Neuronal stem cell (in vitro differentiated cells): ENCODE data around the gene LRP1B.

Experiments used
- DNase-seq: peaks from one replicate; pipeline ENCODE4 v3.0.0-alpha.2; 2013; ENCODE audit warnings: low spot score
- H2AFZ ChIP-seq: one replicate; pipeline ENCODE4 v1.6.1; 2013; ENCODE audit warnings: mild to moderate bottlenecking, low read length, inconsistent platforms
- H2AK5ac ChIP-seq: 2 replicates; pipeline ENCODE4 v1.6.1; 2013; ENCODE audit warnings: low read depth, mild to moderate bottlenecking, inconsistent platforms, low read length, moderate library complexity, mixed read lengths
- H2BK120ac ChIP-seq: 2 replicates; pipeline ENCODE4 v1.6.1; 2013; ENCODE audit warnings: low read depth, mild to moderate bottlenecking, inconsistent platforms, low read length, moderate library complexity, mixed read lengths
- H2BK12ac ChIP-seq: one replicate; pipeline ENCODE4 v1.6.1; 2013; ENCODE audit warnings: low read length, inconsistent platforms
- H2BK15ac ChIP-seq: 2 replicates; pipeline ENCODE4 v1.6.1; 2013; ENCODE audit warnings: mild to moderate bottlenecking, low read length, inconsistent platforms, mixed read lengths
- H2BK5ac ChIP-seq: one replicate; pipeline ENCODE4 v1.6.1; 2013; ENCODE audit warnings: inconsistent platforms, mild to moderate bottlenecking, low read length, moderate library complexity
- H3K14ac ChIP-seq: one replicate; pipeline ENCODE4 v1.6.1; 2013; ENCODE audit warnings: low read length, inconsistent platforms
- H3K18ac ChIP-seq: 2 replicates; pipeline ENCODE4 v1.6.1; 2013; ENCODE audit warnings: low read length, inconsistent platforms
- H3K23ac ChIP-seq: 2 replicates; pipeline ENCODE4 v1.6.1; 2013; ENCODE audit warnings: low read depth, mild to moderate bottlenecking, mixed read lengths, low read length, inconsistent platforms; ENCODE audit not compliant: poor library complexity
- H3K27ac ChIP-seq: replicated peaks from 3 replicates; pipeline ENCODE4 v1.5.1; 2013; ENCODE audit warnings: low read length, inconsistent platforms
- H3K27me3 ChIP-seq, 3 experiments: 2 replicates each; pipeline ENCODE4 v1.6.1; 2013; ENCODE audit warnings: low read length in 3 of 3, mild to moderate bottlenecking in 2 of 3, inconsistent platforms in 1 of 3, low read depth in 1 of 3, mixed read lengths in 1 of 3, moderate library complexity in 1 of 3; ENCODE audit not compliant: control insufficient read depth in 3 of 3, insufficient read depth in 3 of 3
- H3K36me3 ChIP-seq, 2 donors: replicated peaks in 1 of 2; 2 replicates each; pipeline ENCODE4 v1.6.1; 2013; ENCODE audit warnings: low read length in 2 of 2; ENCODE audit not compliant: control insufficient read depth in 2 of 2, insufficient read depth in 2 of 2
- H3K4ac ChIP-seq: 2 replicates; pipeline ENCODE4 v1.6.1; 2013; ENCODE audit warnings: inconsistent platforms, mild to moderate bottlenecking, low read length, moderate library complexity
- H3K4me1 ChIP-seq, 2 donors: 1 replicate in 1 of 2; 2 replicates in 1 of 2; pipeline ENCODE4 v1.6.1; 2013; ENCODE audit warnings: low read length in 2 of 2, low read depth in 1 of 2; ENCODE audit not compliant: control insufficient read depth in 2 of 2, insufficient read depth in 1 of 2
- H3K4me2 ChIP-seq: one replicate; pipeline ENCODE4 v1.6.1; 2013; ENCODE audit warnings: mild to moderate bottlenecking, low read length, inconsistent platforms; ENCODE audit not compliant: insufficient read depth, poor library complexity, severe bottlenecking
- H3K4me3 ChIP-seq, 2 donors: 2 replicates each; pipeline ENCODE4 v1.5.1; 2013; ENCODE audit warnings: low read length in 2 of 2, mild to moderate bottlenecking in 2 of 2, inconsistent platforms in 1 of 2, moderate library complexity in 1 of 2
- H3K79me1 ChIP-seq: one replicate; pipeline ENCODE4 v1.6.1; 2013; ENCODE audit warnings: low read depth, mild to moderate bottlenecking, inconsistent platforms, low read length, moderate library complexity
- H3K9ac ChIP-seq: one replicate; pipeline ENCODE4 v1.6.1; 2013; ENCODE audit warnings: mild to moderate bottlenecking, low read depth, low read length, inconsistent platforms; ENCODE audit not compliant: poor library complexity
- H3K9me3 ChIP-seq, 2 donors: replicated peaks in 1 of 2; 2 replicates each; pipeline versions ENCODE3 to v1.6.1; 2013; ENCODE audit warnings: low read length in 2 of 2, mild to moderate bottlenecking in 2 of 2, inconsistent platforms in 1 of 2, low read depth in 1 of 2, mixed read lengths in 1 of 2, moderate library complexity in 1 of 2; ENCODE audit not compliant: control insufficient read depth in 2 of 2, insufficient read depth in 1 of 2
- H4K8ac ChIP-seq: one replicate; pipeline ENCODE4 v1.6.1; 2013; ENCODE audit warnings: low read depth, mild to moderate bottlenecking, inconsistent platforms, low read length, moderate library complexity
- H4K91ac ChIP-seq: one replicate; pipeline ENCODE4 v1.6.1; 2013; ENCODE audit warnings: low read length, low read depth, mild to moderate bottlenecking, inconsistent platforms; ENCODE audit not compliant: poor library complexity
- WGBS, 2 donors: extraction: QIAGEN DNeasy Blood & Tissue Kit; methylation state at CpG; one replicate each; pipeline ENCODE4 v1.1.7; 2013; ENCODE audit warnings: missing lambda C conversion rate in 2 of 2, mixed read lengths in 1 of 2; ENCODE audit not compliant: insufficient read length in 2 of 2, insufficient replicate concordance in 1 of 2; ENCODE audit errors: extremely low coverage in 2 of 2; 5-methylcytosine and 5-hydroxymethylcytosine counted together

LRP1B gene

GRCh38 chr2:141791521-141791920 lies 339.3 kb downstream of the LRP1B start:
- H2BK5ac ChIP-seq: no peak overlapping the region
- no peak overlapping the region for H3K27ac ChIP-seq
- H3K23ac ChIP-seq: no peak overlapping the region
- H3K9me3 ChIP-seq: no peaks in the 10 kb centered on the region
- no peak overlapping the region for H3K4ac ChIP-seq
- no peak overlapping the region for H2BK15ac ChIP-seq
- no peak for DNase-seq
- no peak overlapping the region for H3K4me2 ChIP-seq
- H2BK120ac ChIP-seq: no peak overlapping the region
- no peaks in the 10 kb centered on the region for H3K27me3 ChIP-seq
- WGBS, 2 donors: no CpG with 5 or more reads among the region's 2 CpGs
- no peak overlapping the region for H3K4me3 ChIP-seq
- H3K79me1 ChIP-seq: no peaks in the 10 kb centered on the region
- no peak overlapping the region for H2AK5ac ChIP-seq
- no peak overlapping the region for H2AFZ ChIP-seq
- H3K4me1 ChIP-seq: no peaks in the 10 kb centered on the region
- no peak overlapping the region for H2BK12ac ChIP-seq
- H3K9ac ChIP-seq: no peak overlapping the region
- no peak overlapping the region for H4K91ac ChIP-seq
- no peak overlapping the region for H4K8ac ChIP-seq
- no peak overlapping the region for H3K18ac ChIP-seq
- H3K14ac ChIP-seq: no peak overlapping the region
- no peaks in the 10 kb centered on the region for H3K36me3 ChIP-seq

DNA sequence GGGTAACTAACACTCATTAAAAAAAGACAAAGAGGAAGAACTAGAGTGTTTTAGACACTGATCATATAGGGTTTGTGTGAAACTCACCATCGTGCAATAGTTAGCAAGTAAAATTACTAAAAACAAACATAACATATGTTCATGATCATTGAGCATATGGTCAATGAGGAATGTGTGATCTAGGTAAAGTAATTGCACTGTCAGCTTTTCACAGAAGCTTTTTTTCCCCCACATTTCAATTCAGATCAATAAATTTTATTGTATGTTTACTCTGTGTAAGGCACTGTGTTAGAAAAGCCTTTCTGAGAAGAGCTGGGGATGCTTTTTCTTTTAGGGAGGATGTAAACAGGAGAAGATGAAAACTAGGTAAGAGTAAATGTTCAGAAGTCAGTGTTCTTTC lies 348.2 kb downstream of the LRP1B start:
- no peaks in the 10 kb centered on the region for H3K27me3 ChIP-seq
- no peak overlapping the region for H3K18ac ChIP-seq
- no peaks in the 10 kb centered on the region for H3K36me3 ChIP-seq
- no peak overlapping the region for H2AFZ ChIP-seq
- H2BK15ac ChIP-seq: no peak overlapping the region
- H3K4me3 ChIP-seq: no peak overlapping the region
- no peaks in the 10 kb centered on the region for H3K4me1 ChIP-seq
- no peak overlapping the region for H3K27ac ChIP-seq
- H2AK5ac ChIP-seq: no peak overlapping the region
- H3K4ac ChIP-seq: no peak overlapping the region
- H3K4me2 ChIP-seq: no peak overlapping the region
- no peak overlapping the region for H4K91ac ChIP-seq
- no peak overlapping the region for H2BK120ac ChIP-seq
- H3K79me1 ChIP-seq: no peaks in the 10 kb centered on the region
- DNase-seq: no peak
- no peaks in the 10 kb centered on the region for H3K9me3 ChIP-seq
- H4K8ac ChIP-seq: no peak overlapping the region
- no peak overlapping the region for H3K14ac ChIP-seq
- WGBS, 2 donors: no CpG with 5 or more reads among the region's 1 CpG
- no peak overlapping the region for H2BK5ac ChIP-seq
- no peak overlapping the region for H3K9ac ChIP-seq
- no peak overlapping the region for H3K23ac ChIP-seq
- H2BK12ac ChIP-seq: no peak overlapping the region

- DNase-seq: no peak
- Histone ChIP-seq H3K9me3 (no peaks in the 10 kb centered on the region), H2BK120ac (no peak overlapping the region), H3K36me3 (no peaks in the 10 kb centered on the region), H3K4me3 (no peak overlapping the region), H3K23ac (no peak overlapping the region), H2BK15ac (no peak overlapping the region), H3K4me1 (no peaks in the 10 kb centered on the region), H4K91ac (no peak overlapping the region), H3K27ac (no peak overlapping the region), H2AK5ac (no peak overlapping the region), H3K14ac (no peak overlapping the region), H3K79me1 (no peaks in the 10 kb centered on the region), H3K4me2 (no peak overlapping the region), H2BK5ac (no peak overlapping the region), H4K8ac (no peak overlapping the region), H3K27me3 (no peaks in the 10 kb centered on the region), H3K4ac (no peak overlapping the region), H2AFZ (no peak overlapping the region), H3K18ac (no peak overlapping the region), H3K9ac (no peak overlapping the region), H2BK12ac (no peak overlapping the region)
- no CpG with 5 or more reads among the region's 2 CpGs for WGBS, 2 donors
These were observed 352.4 kb downstream of the LRP1B start for GRCh38 chr2:141778315-141778835.

GRCh38 chr2:141770530-141770929 lies 360.3 kb downstream of the LRP1B start:
- Histone ChIP-seq H3K27ac (no peak overlapping the region), H2BK120ac (no peak overlapping the region), H3K9me3 (no peaks in the 10 kb centered on the region), H3K27me3 (no peaks in the 10 kb centered on the region), H3K36me3 (no peaks in the 10 kb centered on the region), H2AK5ac (no peak overlapping the region), H3K14ac (no peak overlapping the region), H3K79me1 (no peaks in the 10 kb centered on the region), H2AFZ (no peak overlapping the region), H2BK15ac (no peak overlapping the region), H3K4me1 (no peaks in the 10 kb centered on the region), H3K4ac (no peak overlapping the region), H4K91ac (no peak overlapping the region), H3K9ac (no peak overlapping the region), H2BK12ac (no peak overlapping the region), H3K4me2 (no peak overlapping the region), H2BK5ac (no peak overlapping the region), H3K23ac (no peak overlapping the region), H4K8ac (no peak overlapping the region), H3K18ac (no peak overlapping the region), H3K4me3 (no peak overlapping the region)
- WGBS, 2 donors: no CpG with 5 or more reads among the region's 6 CpGs
- no peak for DNase-seq
